SK-N-MC (cell line): Measurements from ENCODE around the gene PGD.

Experiments used
- EZH2 ChIP-seq: fragments of 200-600 bp; sonication (generic); IDR thresholded peaks from one replicate; pipeline ENCODE4 v1.6.1; 2017; ENCODE audit warnings: antibody characterized with exemption
- FOXP2 ChIP-seq: optimal IDR thresholded peaks from 2 replicates; pipeline ENCODE3; 2011; ENCODE audit warnings: mild to moderate bottlenecking, moderate library complexity; ENCODE audit not compliant: insufficient read depth; ENCODE audit errors: extremely low read length, control extremely low read depth
- POLR2AphosphoS5 ChIP-seq: IDR thresholded peaks from 2 replicates; pipeline ENCODE4 v1.6.1; 2012; ENCODE audit warnings: mild to moderate bottlenecking, low read depth, low read length, borderline replicate concordance

DNA sequence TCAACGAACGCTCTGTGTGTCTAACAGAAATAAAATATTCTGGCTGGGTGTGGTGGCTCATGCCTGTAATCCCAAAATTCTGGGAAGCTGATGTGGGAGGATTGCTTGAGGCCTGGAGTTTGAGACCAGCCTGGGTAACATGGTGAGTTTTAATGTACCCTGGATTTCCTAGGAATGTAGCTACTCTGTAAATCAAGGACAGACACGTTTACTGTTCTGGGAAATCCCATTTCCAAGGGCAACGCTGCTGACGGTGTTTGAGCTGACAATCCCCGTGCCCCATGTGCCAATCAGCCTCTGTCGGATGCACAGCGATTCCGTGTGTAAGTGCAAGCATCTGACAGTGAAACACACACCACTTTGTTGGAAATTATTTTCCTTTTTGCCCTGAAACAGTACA, 59.0 kb downstream of the PGD start:
- TF ChIP-seq POLR2AphosphoS5: 0 out of 2 replicates have a peak, but pooled peaks have one; percentile 10
- no peak for TF ChIP-seq EZH2
- no peak for TF ChIP-seq FOXP2
